HAP-1 (cell line): ENCODE data around the gene TOP2A.
"Not testable (repeated sequence)": the region's sequence is repeated elsewhere in the genome, so short reads cannot be mapped to it uniquely, and the experiment has no call there.

ENCODE experiments used
- DNase-seq, 2 experiments: peaks; one replicate each; pipeline ENCODE4 v3.0.0-alpha.2; 2016 to 2020; ENCODE audit warnings: low spot score in 2 of 2
- H3K27me3 ChIP-seq: fragments of 250-450 bp; sonication (Bioruptor Pico); 2 replicates; pipeline ENCODE4 v1.5.1; 2020; ENCODE audit warnings: low read depth, mild to moderate bottlenecking, moderate library complexity
- H3K36me3 ChIP-seq: fragments of 250-450 bp; sonication (Bioruptor Pico); replicated peaks from 2 replicates; pipeline ENCODE4 v1.5.1; 2020; ENCODE audit warnings: mild to moderate bottlenecking
- H3K4me1 ChIP-seq: fragments of 250-450 bp; sonication (Bioruptor Pico); 2 replicates; pipeline ENCODE4 v1.5.1; 2020; ENCODE audit warnings: mild to moderate bottlenecking
- H3K4me3 ChIP-seq: fragments of 250-450 bp; sonication (Bioruptor Pico); 2 replicates; pipeline ENCODE4 v1.5.1; 2020; ENCODE audit warnings: mild to moderate bottlenecking, moderate library complexity
- H3K9me3 ChIP-seq: fragments of 250-450 bp; sonication (Bioruptor Pico); 2 replicates; pipeline ENCODE4 v1.5.1; 2020; ENCODE audit warnings: mild to moderate bottlenecking, moderate library complexity
- in situ Hi-C: fragments of 300-500 bp; cut with MboI; formaldehyde crosslinking; loops from 3 replicates; pipeline ENCODE4 v1.14.3; 2020; ENCODE audit warnings: low sequenced_read_pairs, inconsistent platforms, mixed read lengths

Gene TOP2A

DNA sequence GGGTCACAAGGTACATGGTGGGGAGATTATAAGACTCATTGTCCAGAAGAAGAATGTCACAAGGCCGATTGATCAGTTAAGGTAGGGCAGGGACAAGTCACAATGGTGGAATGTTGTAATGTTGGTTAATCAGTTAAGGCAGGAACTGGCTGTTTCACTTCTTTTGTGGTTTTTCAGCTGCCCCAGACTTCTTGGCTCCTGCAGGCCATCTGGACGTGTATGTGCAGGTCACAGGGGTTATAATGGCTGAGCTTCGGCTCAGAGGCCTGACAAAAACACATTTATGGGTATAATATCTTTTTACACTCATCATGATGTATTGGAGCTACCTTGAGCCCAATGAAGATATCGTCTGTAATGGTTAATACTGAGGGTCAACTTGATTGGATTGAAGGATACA is 45.1 kb downstream of the TOP2A start:
- H3K9me3 ChIP-seq, H3K36me3 ChIP-seq, DNase-seq, H3K4me1 ChIP-seq, H3K4me3 ChIP-seq, in situ Hi-C loops, H3K27me3 ChIP-seq: not testable (repeated sequence)

DNA sequence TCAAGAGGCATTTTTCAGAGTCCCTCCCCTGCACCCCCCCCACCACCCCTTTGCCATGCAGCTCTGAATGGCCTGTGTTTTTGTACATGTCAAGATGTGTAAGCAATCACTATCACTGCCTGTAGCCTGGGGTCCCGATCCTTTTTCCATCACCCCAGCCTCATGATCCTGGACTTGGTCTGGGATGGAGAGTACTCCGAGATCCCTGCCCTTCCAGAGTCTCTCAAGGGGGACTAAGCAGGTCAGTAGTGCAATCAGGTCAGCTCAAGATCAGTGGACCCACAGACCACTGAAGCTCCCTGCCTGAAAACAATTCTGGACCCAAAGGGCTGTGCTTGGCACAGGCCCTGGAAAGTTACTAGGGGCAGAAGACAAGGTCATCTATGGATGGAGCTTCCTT is 45.7 kb downstream of the TOP2A start:
- no peaks in the 10 kb centered on the region for H3K36me3 ChIP-seq
- no peak overlapping the region for H3K4me3 ChIP-seq
- no peaks in the 10 kb centered on the region for H3K9me3 ChIP-seq
- no peaks in the 10 kb centered on the region for H3K4me1 ChIP-seq
- in situ Hi-C loops, result no loop called here
- DNase-seq, result no peak
- no peaks in the 10 kb centered on the region for H3K27me3 ChIP-seq

DNA sequence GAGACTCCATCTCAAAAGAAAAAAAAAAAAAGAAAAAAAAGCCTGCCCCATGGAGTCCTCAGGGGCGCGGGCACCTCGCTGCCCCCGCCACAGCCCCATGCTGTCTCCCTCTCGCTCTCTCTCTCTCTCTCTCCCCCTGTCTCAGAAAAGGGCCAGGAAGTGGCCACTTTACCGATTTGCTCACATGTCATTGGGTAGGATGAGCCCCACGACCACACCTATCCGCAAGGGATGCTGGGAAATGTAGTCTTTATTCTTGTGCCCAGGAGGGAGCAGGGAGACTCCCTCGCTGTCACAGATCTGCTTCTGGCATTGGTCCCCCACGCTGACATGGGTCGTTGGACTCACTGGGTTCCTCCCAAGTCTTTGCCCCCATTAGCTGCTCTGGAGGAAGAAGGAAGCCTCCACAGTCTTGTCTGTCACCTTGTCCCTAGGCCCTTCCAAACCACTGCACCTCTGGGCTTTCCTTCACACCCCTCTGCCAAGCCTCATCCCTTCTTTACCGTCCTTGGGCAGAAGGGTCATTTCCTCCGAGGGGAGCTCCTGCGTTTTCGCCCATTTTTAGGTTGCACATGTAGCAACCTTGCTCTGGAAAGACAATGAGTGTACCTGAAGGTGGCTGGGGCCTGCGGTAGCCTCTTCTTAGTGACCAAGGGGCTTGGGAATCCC is 46.3 kb downstream of the TOP2A start:
- H3K27me3 ChIP-seq, result no peaks in the 10 kb centered on the region
- DNase-seq, result no peak
- H3K4me1 ChIP-seq, result no peaks in the 10 kb centered on the region
- in situ Hi-C loops, result no loop called here
- H3K9me3 ChIP-seq, result no peaks in the 10 kb centered on the region
- no peaks in the 10 kb centered on the region for H3K36me3 ChIP-seq
- no peak overlapping the region for H3K4me3 ChIP-seq

DNA sequence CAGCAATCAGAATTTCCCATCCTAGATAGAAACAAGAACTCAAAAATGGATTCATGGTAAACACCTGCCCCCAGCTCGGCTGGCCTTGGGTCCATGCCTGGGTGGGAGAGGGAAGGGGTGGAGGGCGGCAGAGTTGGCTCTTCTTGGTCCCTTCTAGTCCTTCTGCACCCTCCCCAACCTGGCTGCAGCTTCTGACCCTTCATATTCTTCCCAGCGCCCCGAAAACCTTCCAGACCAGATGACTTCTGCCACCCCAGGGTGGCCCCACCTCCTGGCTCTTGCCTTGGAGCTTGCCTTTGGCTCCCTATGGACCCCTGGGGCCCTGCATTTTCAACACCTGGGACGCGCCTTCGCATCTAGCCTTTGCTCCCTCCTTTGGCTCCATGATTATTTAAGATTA is 47.8 kb downstream of the TOP2A start:
- H3K27me3 ChIP-seq, result no peaks in the 10 kb centered on the region
- in situ Hi-C loops, result no loop called here
- H3K4me1 ChIP-seq, result no peaks in the 10 kb centered on the region
- no peaks in the 10 kb centered on the region for H3K36me3 ChIP-seq
- H3K9me3 ChIP-seq, result no peaks in the 10 kb centered on the region
- no peak for DNase-seq
- H3K4me3 ChIP-seq, result no peak overlapping the region

DNA sequence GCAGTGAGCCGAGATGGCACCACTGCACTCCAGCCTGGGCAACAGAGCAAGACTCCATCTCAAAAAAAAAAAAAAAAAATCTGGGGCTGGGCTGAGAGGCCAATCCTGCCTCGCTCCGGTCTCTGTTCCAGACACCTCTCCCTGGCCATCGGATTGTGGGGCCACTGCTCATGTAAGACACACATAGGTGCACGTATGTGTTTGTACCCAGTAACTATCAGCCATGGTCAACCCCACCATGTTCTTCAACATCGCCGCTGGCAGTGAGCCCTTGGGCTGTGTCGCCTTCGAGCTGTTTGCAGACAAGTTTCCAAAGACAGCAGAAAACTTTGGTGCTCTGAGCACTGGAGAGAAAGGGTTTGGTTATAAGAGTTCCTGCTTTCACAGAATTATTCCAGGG is 50.0 kb downstream of the TOP2A start:
- DNase-seq, in situ Hi-C loops, H3K27me3 ChIP-seq, H3K4me1 ChIP-seq, H3K36me3 ChIP-seq, H3K4me3 ChIP-seq, H3K9me3 ChIP-seq: not testable (repeated sequence)

DNA sequence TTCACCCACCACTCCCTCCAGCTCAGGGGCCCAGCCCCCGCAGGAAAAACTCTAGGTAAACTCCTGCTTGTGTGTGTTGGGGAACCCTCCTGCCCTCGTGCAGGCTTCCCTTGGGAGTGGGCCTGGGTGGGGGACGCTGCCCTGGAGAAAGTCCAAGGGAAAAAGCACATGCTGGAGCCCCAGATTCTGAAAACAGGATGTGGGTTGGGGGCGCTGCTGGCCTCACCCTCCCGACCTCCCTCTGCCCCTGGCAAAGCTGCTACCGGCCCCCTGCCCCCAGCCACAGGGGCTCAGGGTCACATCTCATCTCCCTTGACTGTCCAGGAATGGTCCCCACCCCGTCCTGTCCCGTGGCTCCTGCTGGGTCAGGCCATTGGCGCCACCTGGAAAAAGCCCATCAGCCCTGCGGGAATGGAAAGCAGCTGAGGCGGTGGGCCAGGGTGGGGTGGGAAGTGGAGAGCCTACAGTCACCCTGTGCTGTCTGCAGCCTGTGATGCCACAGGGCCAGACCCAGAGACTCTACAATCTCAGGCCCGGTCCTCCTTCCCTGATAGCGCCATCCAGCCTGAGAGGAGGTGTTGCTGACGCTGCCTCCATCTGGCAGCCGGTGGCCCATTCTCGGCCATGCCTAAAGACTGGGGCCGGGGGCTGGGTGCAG is 50.7 kb downstream of the TOP2A start:
- no peak overlapping the region for H3K4me3 ChIP-seq
- in situ Hi-C loops, result no loop called here

DNA sequence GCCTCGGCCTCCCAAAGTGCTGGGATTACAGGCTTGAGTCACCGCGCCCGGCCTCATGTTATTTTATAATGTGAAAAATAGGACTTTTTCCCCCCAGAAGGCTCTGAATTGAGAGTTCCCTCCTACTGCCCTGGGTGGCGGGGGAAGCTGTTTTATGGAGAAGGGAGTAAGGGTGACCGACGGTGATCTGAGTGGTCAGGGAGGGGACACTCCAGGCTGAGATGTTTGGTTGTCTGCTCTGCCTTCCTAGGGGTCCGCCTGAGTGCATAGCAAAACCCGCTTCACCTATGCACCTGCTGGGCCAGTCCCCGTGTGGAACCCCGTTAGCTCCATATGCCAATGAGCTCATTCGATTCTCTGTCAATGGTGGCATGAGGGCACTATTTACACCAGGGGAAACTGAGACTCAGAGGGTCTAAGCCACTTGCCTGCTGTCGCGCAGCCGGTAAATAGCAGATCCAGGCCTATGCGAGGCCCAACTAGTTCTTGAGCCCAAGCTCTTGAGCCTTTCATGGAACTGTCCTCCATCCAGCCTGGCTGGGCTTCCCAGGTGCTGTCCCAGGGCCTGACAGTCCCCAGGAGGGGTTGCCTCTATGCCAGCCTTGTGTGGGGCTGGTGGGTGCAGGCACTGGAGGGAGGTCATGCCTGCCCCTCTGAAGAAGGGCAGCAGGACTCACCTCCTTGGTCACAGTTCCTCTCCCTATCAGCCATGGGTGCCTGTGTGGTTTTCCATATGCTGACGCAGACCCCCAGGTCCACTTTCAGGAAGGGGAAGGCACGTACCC is 51.4 kb downstream of the TOP2A start:
- DNase-seq, result no peak
- H3K27me3 ChIP-seq, result no peaks in the 10 kb centered on the region
- no peak overlapping the region for H3K4me3 ChIP-seq
- no peaks in the 10 kb centered on the region for H3K9me3 ChIP-seq
- H3K4me1 ChIP-seq, result no peaks in the 10 kb centered on the region
- H3K36me3 ChIP-seq, result no peaks in the 10 kb centered on the region
- in situ Hi-C loops, result no loop called here

More for the DNA sequence above, 50.7 kb downstream of the TOP2A start:
- no peak for DNase-seq
- no peaks in the 10 kb centered on the region for H3K36me3 ChIP-seq
- no peaks in the 10 kb centered on the region for H3K9me3 ChIP-seq
- no peaks in the 10 kb centered on the region for H3K4me1 ChIP-seq
- no peaks in the 10 kb centered on the region for H3K27me3 ChIP-seq

DNA sequence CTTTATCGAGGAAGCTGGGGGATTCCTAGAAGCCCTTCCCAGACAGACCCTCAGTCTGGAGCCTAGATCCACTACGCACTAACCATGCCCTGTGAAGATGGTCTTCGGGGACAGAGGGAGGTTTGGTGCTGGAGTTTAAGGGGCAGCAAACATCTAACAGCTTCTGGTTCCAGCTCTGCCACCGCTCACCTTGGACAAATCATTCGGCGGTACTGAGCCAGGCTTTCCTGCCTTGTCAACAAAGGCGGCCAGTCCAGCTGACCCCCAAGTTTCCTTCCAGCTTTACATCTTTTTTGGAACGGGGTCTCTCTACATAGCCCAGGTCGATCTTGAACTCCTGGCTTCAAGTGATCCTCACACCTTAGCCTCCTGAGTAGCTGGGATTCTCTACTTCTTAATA is 52.8 kb downstream of the TOP2A start:
- H3K4me1 ChIP-seq, result no peaks in the 10 kb centered on the region
- H3K4me3 ChIP-seq, result no peak overlapping the region
- no peaks in the 10 kb centered on the region for H3K27me3 ChIP-seq
- no peaks in the 10 kb centered on the region for H3K9me3 ChIP-seq
- H3K36me3 ChIP-seq, result no peaks in the 10 kb centered on the region
- no peak for DNase-seq
- in situ Hi-C loops, result loop anchor here (5.0 kb wide), 1 partner anchor 167 kb away; no protein-coding TSS in a partner anchor

DNA sequence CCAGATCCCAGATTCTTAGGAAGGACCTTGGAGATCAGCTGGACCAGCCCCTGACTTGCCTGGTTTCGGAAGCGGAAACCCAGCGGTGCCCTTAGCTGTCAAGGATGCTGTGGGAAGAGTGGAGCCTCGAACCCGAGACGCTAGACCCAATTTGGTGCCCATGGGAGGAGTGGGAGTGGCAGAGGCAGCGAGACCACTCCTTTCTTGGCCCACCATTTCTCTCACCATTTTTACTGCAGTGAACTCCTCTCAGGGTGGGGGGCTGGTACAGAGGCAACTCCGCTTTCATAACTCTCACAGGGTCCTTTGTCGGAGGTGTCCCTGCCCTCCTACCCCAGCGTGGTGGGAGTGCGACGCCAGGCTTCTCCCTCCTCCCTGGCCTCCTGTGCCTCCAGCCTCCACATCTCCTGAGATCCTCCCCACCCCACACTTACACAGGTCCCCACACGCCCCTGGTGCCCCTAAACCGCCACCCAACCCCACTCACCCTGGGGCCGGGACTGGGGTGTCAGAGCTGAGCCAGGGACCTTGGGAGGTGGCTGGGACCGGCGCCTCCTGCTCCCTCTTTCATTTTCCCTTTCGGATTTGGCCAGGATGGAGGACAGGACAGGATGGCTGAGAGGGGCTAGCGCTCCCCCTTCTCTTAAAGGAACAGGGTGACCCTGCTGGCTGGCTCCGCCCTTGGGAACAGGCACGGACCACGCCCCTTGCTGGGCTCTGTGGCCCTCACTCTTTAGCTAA is 53.4 kb downstream of the TOP2A start, which contains the start of gene GJD3:
GJD3 (minus strand) TSS at position 617 of the 741 bp plus-strand sequence. CDS start 922 bp downstream, outside the sequence.
- DNase-seq, result no peak
- Histone ChIP-seq H3K4me1 (no peaks in the 10 kb centered on the region), H3K27me3 (no peaks in the 10 kb centered on the region), H3K9me3 (no peaks in the 10 kb centered on the region), H3K4me3 (peak within 1 kb of the TSS; percentile 33), H3K36me3 (no peaks in the 10 kb centered on the region)
- in situ Hi-C loops, result loop anchor here (5.0 kb wide), 1 partner anchor 168 kb away; no protein-coding TSS in a partner anchor

DNA sequence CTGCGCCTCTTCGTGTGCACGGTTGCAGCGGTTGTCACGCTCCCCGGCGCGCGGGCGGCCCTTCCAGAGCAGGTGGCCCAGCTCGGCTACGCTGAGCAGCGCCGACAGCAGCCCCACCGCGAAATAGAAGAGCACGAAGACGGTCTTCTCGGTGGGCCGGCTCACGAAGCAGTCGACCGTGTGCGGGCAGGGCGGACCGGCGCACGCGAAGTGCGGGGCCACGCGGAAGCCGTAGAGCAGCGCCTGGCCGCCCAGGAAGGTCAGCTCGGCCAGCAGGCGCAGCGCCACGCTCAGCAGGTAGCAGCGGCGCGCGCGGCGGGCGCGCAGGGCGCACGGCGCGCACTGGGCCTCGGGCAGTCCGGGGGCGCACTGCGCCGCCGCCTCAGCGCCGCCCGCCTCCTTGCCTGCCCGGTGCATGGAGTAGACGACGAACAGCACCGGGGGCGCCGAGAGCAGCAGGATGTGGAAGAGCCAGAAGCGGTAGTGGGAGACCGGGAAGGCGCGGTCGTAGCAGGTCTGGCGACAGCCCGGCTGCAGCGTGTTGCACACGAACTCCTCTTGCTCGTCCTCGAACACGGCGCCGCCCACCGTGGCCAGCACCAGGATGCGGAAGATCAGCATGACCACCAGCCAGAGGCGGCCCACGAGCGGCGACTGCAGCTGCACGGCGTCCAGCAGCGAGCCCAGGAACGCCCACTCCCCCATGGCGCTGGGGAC is 54.4 kb downstream of the TOP2A start:
- no peaks in the 10 kb centered on the region for H3K27me3 ChIP-seq

DNA sequence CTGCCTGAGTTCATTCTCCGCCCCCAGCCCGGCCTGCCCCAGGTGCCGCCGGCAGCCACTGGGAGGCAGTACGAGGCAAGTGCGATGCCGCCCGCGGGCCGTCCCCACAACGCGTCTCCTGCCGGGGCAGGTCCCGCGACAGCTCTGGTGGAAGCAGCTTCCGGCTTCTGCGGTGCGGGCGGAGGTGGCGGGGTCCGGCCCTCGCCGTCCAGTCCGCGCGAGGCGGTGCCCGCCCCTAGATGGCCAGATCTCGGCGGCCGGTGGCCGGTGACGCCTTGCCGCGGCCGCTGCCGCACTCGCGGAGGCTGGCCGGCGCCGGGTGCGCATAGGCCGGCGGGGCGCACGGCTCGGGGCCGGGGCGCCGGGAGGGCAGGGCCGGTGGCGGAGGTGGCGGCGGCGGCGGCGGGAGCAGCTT is 55.0 kb downstream of the TOP2A start:
- peak; percentile 69 to 88 for DNase-seq
- Histone ChIP-seq H3K4me1 (peaks cover 2% of the 10 kb centered on the region; the same call in 1 of the 2 replicates), H3K9me3 (no peaks in the 10 kb centered on the region), H3K27me3 (no peaks in the 10 kb centered on the region), H3K4me3 (peak overlapping the region; percentile 33), H3K36me3 (no peaks in the 10 kb centered on the region)
- in situ Hi-C loops, result loop anchor here (5.0 kb wide), 1 partner anchor 170 kb away; no protein-coding TSS in a partner anchor

More for the DNA sequence above, 54.4 kb downstream of the TOP2A start:
- H3K4me3 ChIP-seq, result peak overlapping the region; percentile 33
- peak in 1 of 2 experiments; percentile 32 for DNase-seq
- in situ Hi-C loops, result loop anchor here (5.0 kb wide), 1 partner anchor 169 kb away; no protein-coding TSS in a partner anchor
- H3K9me3 ChIP-seq, result no peaks in the 10 kb centered on the region
- no peaks in the 10 kb centered on the region for H3K36me3 ChIP-seq
- peaks cover 2% of the 10 kb centered on the region; the same call in 1 of the 2 replicates for H3K4me1 ChIP-seq

DNA sequence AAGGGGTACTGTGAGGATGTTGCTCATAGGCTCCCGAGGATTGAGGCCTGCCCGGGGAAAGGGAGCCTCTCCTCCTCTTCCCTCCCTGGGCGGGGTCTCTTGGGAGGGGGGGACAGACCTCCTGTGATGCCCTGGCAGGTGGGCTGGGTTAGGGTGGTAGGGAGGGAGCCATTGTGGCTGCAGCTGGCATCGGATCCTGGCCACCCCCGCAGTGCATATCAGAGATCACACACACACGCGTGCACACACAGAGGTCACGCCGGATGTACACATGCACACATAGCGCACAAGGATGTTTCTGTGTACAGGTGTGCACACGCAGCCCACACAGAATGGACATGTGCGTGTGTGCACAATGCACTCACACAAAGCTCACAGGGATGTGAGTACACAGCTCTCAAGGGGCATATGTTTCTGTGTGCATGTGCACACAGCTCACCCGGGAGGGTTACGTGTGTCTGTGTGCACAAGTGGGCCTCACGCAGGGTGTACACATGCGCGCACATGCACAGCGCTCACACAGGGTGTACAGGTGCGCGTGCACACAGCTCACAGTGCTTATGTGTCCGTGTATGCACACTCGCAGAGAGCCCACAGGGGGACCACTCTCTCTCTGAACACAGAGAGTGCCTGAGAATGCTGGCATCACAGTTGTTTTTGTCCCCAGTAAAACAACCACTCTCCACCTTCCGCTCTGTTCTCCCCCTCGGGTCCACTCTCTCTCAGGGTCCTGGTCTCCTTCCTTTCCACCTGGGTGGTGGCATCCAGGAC is 55.6 kb downstream of the TOP2A start:
- Histone ChIP-seq H3K9me3 (no peaks in the 10 kb centered on the region), H3K4me3 (peak overlapping the region; percentile 33), H3K36me3 (no peaks in the 10 kb centered on the region), H3K4me1 (peaks cover 2% of the 10 kb centered on the region; the same call in 1 of the 2 replicates), H3K27me3 (no peaks in the 10 kb centered on the region)
- no peak for DNase-seq
- in situ Hi-C loops, result loop anchor here (5.0 kb wide), 1 partner anchor 170 kb away; no protein-coding TSS in a partner anchor
